NCI-H1105 (cell line): Measurements from ENCODE around the gene SELENOT.
A peak's percentile ranks its signal among the peaks of the same experiment; 100 is the strongest.
"Not testable (repeated sequence)": the region's sequence is repeated elsewhere in the genome, so short reads cannot be mapped to it uniquely, and the experiment has no call there.

ENCODE experiments used
- DNase-seq: peaks from one replicate; lab custom pipeline; 2025; lab: John Stamatoyannopoulos, UW

The SELENOT gene, protein sequence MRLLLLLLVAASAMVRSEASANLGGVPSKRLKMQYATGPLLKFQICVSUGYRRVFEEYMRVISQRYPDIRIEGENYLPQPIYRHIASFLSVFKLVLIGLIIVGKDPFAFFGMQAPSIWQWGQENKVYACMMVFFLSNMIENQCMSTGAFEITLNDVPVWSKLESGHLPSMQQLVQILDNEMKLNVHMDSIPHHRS

DNA sequence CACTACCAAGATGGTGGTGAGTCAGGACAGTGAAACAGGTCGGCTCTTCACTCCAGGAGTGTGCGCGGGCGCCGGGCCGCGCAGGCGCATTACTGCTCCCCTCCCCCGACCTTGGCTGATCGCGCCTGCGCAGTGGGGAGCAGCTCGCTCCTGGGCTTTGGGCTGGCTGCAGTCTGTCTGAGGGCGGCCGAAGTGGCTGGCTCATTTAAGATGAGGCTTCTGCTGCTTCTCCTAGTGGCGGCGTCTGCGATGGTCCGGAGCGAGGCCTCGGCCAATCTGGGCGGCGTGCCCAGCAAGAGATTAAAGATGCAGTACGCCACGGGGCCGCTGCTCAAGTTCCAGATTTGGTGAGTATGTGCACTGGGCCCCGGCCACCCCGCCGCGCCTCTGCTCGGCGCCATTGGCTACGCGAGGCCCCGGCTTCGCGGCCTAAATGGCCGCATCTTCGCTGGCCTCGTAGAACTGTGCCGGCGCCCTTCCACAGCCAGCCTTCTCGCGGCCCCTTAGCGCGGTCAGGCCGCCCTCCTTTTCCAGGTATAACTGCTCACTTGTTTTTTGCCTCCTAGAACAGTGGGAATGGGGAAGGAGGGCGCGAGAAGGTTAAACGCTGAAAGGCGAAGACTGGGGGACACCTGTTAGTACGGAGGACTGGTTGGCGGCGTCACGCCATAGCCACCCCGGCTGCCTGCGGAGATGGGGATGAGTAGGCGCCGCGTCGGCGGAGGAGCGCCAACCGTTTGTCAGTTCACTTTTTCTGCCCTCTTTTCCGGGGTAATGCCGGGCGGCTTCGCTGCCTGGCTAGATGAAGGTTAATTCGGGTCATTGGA, at the start of gene SELENOT:
TSS of gene SELENOT (plus strand) at position 169 of the 827 bp plus-strand sequence. CDS start at position 211, 42 bp downstream.
- DNase-seq, result peak; percentile 97

DNA sequence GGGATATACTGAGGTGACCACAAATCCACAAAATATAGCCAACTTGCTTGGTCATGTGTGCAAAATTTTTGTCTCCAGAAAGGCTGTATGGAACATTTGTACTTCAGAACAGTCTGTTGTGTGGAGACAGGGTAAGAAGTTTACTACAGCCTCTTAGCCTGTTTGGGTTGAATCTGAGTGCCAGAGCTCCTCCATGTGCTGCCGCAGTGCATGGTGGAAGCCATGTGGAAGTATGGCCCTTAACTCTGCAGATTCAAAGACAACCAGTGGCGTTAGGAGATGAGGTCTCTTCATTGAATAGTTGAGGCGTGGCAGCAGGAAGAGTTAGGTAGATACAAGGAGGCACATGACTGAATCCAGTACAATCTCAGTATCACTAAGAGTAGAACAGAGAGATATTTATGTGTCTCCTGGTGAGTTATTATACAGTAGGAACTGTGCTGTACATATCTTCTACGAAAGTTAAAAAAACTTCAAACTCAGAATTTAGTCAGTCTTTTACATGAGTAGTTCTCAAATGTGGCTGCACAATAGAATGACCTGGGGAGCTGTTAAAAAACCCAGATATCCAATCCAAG, 47.2 kb upstream of the SELENOT start:
- no peak for DNase-seq

DNA sequence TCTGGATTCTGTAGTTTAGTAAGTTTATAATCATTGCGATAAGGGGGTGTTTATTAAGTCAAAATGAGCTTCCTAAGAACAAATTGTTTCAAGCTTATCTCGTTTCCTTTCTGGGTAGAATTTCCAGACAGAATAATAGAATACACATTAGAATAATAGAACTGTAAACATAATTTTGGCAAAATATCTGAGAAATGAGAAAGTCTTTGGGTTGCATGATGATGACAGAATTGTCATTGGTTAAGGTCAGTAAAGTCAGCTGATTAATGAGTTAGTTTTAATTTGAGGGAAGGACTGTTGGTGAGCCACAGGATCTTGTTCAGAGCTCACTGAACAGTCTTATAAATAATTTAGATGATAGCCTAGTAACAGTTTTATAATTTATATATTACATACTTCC, 46.3 kb upstream of the SELENOT start:
- DNase-seq, result no peak

DNA sequence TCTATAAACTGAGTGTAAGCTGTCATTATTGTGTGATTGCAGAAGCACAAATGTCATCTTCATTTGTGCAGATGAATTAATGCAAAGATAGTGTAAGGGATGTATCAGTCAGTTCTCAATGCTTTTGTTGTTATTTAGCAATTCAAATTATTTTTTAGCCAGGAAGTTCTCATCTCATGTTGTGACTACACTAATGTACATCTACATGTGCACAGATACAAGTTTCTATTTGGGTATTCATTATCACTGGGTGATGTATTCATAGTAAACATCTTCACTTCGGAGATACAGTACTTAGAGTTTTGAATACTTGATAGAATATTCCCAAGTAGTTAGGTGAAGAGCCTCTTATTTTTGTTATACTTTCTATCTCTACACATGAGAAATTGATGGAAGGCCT, 45.4 kb upstream of the SELENOT start:
- no peak for DNase-seq

DNA sequence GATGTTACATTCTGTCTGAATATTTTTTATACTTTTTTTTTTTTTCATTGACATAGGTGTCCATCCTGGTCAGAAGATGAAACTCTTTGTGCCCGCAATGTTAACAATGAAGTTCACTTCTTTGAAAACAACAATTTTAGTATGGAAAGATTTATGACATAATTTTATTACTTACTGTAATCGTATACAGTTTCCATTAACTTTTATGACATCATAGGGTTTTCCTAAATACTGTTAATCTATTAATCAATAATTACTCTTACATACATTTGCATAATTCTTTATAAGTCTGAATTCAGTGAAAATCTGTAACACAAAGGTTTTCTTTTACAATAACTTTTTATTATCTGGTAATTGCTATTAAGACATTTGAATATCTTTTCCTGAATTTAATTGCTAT, 38.9 kb upstream of the SELENOT start:
- DNase-seq, result no peak

DNA sequence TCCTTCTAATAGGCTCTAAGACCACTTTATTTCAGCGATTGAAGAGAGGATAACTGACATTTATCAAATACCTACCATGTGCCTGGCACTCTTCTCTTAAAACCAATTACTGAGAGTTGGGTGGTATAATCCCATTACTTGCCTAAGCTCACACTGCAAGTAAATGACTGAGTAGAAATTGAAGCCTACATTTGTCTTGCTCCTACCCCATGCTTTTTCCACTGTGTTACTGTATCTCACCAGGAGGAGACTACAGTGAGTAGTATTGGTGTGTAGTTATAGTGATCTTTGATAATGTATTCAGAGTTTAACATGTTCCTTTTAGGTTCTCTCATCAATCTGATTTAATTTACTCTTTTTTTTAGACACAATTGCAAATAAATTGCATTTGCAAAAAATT, 35.8 kb upstream of the SELENOT start:
- DNase-seq, result no peak

DNA sequence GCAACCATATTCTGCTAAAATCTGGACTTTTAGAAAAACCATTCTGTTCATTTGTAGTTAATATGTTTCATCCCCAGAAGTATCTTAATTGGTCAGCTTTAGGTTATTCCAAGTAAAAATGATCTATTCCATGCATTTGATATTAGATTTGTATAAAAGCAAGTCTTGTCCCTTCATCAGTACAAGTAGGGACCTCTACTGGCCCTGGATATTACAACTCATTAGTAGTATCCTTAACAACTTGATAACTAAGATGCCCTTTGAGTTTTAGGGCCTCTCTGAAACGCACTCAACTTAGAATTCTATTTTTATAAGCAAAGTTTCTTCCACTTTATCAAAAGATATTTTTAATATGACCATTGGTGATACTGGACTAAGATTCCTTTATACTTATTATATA, 25.3 kb upstream of the SELENOT start:
- DNase-seq, result no peak

DNA sequence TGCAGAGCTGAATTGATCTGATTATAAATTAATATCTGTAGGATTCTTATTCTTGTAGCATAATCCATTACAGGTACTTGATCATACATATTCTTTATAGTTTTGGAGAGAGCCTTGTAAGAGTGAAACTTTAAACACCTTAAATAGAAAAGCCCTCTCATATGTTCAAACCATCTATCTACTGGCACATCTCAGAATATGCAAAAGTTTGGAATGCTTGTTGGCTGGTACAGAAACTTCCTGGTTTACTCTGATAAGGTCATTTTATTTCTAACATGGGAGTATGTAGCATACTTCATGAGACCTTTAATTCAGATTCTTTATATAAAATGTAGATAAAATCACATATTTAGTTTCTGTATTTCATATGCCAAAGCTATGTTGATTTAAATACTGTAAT, 21.9 kb upstream of the SELENOT start:
- DNase-seq, result no peak

DNA sequence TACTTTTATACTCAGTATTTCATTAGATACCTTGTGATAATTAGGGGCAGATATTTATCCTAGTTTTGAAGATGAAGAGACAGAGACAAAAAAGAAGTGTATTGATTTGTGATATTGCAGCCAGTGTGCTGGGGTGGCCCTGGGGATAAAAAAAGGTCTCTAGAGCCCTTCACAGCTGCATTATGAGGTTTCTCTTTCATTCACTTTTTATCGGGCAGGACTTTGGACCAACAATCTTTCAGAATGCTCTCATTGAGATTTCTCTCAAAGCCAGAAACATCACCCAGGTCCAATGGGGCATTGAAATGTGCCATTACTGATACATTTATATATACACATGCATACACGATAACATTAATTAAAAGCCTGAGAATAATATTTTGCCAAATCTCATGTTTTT, 20.5 kb upstream of the SELENOT start:
- no peak for DNase-seq

DNA sequence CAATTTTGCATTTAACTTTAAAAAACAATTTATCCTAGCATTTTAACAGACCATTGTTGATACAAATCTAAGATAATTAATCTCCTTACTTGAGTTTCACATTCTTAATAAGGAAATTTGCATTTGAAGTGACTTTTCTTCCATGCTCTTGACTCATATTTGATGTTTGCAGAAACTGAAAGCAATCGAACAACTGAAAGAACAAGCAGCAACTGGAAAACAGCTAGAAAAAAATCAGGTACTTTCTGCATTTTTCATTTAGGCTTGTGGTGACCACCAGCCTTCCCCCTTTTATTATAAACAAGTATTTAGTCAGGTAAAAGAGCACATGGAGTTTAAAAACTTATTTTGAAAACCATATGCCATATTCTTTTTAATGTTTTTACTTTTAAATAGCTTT, 20.1 kb upstream of the SELENOT start:
- no peak for DNase-seq

DNA sequence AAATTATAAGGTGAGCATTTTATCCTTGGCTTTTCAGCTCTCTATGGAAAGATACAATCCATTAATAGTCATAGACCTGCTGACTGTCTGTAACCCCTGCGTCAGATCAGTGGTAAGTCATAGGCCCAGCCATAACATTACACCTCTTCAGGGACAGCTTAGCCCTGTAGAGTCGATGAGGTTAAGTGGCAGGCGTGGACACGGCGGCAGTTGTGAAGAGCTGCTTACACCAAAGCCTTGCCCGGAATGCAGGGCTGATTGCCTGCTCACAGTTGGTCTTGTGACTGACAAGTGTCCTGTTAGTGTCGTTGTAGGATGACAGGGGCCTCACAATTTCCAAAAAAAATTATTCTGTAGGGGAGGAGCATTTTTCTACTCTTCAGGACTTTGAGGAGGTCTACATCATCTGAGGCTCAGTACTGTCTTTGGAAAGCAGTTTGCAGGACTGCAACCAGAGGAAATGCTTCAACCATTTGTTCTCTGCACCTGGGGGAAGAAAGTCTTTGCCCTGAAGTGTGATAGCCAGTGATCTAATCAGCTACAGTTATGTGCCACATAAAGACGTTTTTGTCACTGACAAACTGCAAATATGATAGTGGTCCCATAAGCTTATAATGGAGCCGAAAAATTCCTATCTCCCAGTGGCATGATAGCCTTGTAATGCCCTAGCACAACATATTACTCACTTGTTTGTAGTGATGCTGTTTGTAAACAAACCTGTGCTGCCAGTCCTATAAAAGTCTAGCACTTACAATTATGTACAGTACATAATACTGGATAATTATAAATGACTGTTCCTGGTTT, 14.9 kb upstream of the SELENOT start:
- no peak for DNase-seq

DNA sequence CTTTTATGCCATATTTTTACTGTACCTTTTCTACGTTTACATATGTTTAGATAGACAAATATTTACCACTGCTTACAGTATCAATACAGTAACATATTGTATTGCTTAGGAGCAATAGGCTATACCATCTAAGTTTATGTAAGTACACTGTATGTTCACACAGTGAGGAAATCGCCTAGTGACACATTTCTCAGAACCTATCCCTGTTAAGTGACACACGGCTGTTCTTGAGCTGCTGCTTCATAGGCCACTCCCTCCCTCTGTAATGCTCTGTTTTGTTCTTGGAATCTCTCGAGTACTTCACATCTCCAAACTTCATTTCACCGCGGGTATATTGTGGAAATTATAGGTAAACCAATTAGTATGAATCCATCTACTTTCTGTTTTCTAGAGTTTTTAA, 13.4 kb upstream of the SELENOT start:
- DNase-seq, result no peak

DNA sequence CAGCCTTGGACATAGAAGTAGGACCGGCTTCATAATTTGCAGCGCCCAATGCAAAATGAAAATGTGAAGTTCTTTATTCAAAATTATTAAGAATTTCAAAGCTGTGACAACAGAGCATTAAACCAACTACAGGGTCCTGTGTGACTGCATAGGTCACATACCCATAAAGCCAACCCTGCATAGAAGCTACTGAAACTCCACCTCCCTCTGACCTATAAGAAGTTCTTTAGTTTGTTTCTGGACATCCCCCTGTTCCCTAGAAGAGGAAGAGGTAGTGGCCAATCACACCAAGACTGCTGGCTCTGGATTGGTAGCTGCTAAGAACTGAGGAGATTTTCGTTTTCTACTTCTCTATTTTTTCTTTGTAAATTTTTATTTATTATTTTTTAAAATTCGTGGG, 9.0 kb upstream of the SELENOT start:
- no peak for DNase-seq

DNA sequence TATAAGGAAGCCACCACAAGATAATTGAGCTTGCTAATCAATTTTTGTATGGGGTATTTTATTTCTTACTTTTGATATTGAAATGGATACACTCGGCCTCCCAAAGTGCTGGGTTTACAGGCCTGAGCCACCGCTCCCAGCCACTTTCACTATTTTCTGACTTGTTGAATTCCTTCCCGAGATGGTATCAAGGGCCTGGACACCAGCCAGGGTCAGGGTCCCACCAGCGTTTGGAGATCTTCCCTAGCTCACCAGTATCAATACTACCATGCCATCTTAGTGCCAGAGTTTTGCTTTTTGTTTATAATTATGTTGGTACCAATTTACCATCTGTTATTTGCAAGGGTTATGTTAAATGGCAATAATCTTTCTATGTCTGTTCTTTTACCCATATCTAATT, 5.5 kb upstream of the SELENOT start:
- no peak for DNase-seq

DNA sequence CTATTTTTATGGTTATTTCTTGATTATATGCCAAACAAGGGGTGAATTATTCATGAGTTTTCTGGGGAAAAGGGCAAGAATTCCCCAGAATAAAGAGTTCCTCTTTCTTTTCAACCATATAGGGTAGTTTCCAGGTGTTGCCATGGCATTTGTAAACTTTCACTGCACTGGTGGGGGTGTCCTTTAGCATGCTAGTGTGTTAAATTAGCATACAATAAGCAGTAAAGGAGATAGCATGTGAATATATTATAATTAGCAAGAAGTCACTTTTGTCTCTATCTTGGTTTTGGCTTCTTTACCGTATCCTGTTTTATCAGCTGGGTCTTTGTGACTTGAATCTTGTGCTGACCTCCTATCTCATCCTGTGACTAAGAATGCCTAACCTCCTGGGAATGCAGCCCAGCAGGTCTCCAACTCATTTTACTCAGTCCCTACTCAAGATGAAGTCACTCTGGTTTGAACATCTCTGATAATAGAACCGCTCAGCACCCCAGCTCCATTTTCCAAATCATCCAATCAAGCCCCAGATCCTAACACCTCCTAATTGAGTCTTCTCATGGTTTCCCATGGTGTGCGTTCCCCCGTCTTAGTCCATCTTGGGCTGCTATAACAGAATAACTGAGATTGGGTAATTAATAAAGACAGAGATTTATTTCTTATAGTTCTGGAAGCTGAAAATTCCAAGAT, 3.4 kb upstream of the SELENOT start:
- DNase-seq, result no peak

DNA sequence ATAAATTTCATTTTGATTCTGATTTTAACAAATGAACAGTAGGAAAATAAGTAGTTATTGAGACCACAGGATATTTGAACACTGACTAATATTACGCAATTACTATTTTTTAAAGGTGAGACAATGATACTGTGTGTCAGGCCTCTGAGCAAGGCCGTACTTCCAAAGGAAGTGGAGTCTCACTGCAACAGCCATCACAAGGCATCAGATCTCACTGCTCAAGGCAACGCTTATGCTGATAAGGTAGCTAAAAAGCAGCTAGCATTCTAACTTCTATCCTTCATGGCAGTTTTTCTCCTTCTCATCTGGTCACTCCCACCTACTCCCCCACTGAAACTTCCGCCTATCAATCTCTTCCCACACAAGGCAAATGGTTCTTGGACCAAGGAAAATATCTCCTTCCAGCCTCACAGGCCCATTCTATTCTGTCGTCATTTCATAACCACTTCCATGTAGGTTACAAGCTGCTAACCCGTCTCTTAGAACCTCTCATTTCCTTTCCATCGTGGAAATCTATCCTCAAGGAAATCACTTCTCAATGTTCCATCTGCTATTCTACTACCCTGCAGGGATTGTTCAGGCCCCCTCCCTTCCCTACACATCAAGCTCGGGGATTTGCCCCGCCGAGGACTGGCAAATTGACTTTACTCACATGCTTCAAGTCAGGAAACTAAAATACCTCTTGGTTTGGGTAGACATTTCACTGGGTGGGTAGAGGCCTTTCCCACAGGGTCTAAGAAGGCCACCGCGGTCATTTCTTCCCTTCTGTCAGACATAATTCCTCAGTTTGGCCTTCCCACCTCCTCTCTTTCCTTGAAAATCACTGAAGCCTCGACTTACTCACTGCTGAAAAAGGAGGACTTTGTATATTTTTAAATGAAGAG, 2.2 kb upstream of the SELENOT start:
- not testable (repeated sequence) for DNase-seq

DNA sequence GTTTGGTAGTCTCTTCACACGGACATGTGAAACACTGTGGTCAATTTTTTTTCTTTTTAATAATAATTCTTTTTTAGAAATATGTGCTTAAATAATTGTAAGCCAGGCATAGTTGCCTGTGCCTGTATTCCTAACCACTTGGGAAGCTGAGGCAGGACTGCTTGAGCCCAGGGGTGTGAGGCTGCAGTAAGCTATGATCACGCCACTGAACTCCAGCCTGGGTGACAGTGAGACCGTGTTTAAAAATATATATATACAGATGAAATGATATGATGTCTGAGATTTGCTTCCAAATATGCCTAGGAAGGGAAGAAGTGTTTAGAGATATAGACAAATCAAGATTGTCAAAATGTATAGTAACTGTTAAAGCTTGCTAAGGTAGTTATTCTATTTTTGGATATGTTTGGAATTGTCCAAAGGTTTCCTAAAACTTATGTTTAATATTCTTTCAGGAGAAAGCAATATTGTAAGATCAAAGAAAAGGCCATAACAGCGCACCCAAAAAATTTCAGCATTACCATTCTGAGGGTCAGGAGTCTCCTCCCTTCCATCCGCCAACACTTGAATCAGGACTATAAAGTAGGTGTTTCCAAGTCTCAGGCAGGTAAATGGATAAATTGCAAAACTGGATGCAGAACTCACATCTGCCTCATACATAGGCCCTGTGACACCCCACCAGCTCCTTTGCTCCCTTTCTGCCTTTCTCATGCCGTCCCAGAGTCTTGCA, 532 bp upstream of the SELENOT start:
- DNase-seq, result no peak

DNA sequence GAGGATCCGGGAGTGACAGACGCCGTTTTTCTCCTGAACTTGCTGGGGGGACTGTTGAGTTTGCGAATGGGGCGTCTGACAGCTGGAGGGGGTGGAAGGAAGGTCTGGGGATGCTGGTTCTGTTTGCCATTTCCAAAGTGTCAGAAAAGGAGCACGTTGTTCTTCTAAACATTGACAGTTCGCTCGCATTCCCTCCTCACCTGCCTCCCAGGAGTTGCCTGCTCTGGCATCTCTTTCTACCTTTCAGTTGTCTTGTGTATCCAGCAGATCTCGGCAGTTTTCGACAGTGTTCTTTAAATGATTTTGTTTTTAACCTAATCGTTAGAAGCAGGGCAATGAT, 829 bp downstream of the SELENOT start:
- DNase-seq, result peak; percentile 49

DNA sequence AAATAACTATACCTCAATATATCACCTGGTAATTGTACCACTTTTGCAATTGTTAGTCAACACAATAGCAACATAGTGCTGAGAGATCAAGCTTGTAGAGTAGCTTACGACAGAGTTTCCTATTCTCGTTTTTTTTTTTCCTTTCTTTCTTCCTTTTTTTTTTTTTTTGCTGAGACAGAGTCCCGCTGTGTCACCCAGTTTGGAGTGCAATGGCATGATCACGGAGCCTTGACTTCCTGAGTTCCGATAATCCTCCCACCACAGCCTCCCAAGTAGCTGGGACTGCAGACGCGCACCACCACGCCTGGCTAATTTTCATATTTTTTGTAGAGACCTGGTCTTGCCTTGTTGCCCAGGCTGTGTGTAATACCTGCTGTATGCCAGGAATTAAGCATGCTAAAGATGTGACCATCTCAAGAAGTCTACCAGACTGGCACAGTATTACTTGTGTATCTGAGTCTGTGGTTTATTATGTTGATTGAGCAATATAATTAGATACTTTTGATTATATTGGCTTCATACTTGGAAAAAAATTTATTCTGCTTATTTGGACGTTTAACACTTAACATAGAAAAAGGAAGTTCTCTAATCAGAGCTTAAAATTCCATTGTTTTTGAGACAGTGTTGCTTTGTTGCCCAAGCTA, 3.0 kb downstream of the SELENOT start:
- no peak for DNase-seq
